Neural crest cell (in vitro differentiated cells): Measurements from ENCODE around the gene FANCM. TPM values are rescaled to one million over a fixed set of nuclear protein-coding genes. Genes with fewer than 3 reads are reported as not detected.
A peak's percentile ranks its signal among the peaks of the same experiment; 100 is the strongest.

Experiments
- DNase-seq: peaks from one replicate; pipeline ENCODE4 v3.0.0; 2021; ENCODE audit warnings: low read depth, mixed read lengths, low spot score
- H3K27ac Mint-ChIP-seq: one replicate; pipeline ENCODE4 v1.8.0; 2021; ENCODE audit warnings: mild to moderate bottlenecking, mixed read lengths; ENCODE audit not compliant: unreplicated experiment
- H3K27me3 Mint-ChIP-seq: 2 replicates; pipeline ENCODE4 v1.8.0; 2021; ENCODE audit warnings: low read depth, mild to moderate bottlenecking, mixed read lengths
- H3K36me3 Mint-ChIP-seq: 2 replicates; pipeline ENCODE4 v1.8.0; 2021; ENCODE audit warnings: low read depth, mild to moderate bottlenecking, mixed read lengths
- H3K4me1 Mint-ChIP-seq: 2 replicates; pipeline ENCODE4 v1.8.0; 2021; ENCODE audit warnings: mixed read lengths
- H3K4me3 Mint-ChIP-seq: one replicate; pipeline ENCODE4 v1.8.0; 2021; ENCODE audit warnings: mild to moderate bottlenecking, mixed read lengths
- H3K9me3 Mint-ChIP-seq: 2 replicates; pipeline ENCODE4 v1.8.0; 2021; ENCODE audit warnings: mixed read lengths
- total RNA-seq: library from RNA; stranded (reverse); gene quantifications from 2 replicates; pipeline ENCODE4 v1.2.1, GENCODE V29; 2021
- TF ChIP-seq, protein P1 (sequence below): fragments of 200-600 bp; sonication (generic); conservative IDR thresholded peaks from 2 replicates; pipeline ENCODE4 v1.5.0; 2021; ENCODE audit warnings: antibody characterized with exemption, mild to moderate bottlenecking

FANCM gene
- total RNA-seq, 1 donor from 2014 or later, result 16.3 TPM

DNA sequence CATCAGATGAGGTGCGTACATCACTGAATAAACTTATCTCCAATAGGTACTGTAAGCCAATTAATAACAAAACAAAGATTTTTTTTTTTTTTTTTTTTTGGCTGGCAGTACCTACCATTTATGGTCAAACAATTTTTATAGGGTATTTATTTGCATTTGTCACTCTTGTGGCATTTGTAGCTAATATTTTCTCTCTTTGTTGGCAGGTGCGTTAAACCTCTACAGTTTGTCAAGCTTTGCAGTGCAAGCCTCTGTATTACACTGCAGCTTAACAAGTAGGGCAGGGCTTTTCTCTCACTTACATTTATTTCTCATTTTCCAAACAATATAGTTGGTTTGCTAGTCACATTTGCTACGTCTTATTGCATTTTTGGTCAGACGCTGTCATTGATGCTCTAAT, 39.5 kb upstream of the FANCM start:
- H3K4me1 Mint-ChIP-seq, result no peaks in the 10 kb centered on the region
- TF ChIP-seq, protein P1, sequence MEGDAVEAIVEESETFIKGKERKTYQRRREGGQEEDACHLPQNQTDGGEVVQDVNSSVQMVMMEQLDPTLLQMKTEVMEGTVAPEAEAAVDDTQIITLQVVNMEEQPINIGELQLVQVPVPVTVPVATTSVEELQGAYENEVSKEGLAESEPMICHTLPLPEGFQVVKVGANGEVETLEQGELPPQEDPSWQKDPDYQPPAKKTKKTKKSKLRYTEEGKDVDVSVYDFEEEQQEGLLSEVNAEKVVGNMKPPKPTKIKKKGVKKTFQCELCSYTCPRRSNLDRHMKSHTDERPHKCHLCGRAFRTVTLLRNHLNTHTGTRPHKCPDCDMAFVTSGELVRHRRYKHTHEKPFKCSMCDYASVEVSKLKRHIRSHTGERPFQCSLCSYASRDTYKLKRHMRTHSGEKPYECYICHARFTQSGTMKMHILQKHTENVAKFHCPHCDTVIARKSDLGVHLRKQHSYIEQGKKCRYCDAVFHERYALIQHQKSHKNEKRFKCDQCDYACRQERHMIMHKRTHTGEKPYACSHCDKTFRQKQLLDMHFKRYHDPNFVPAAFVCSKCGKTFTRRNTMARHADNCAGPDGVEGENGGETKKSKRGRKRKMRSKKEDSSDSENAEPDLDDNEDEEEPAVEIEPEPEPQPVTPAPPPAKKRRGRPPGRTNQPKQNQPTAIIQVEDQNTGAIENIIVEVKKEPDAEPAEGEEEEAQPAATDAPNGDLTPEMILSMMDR, result no peak
- H3K36me3 Mint-ChIP-seq, result peaks cover 25% of the 10 kb centered on the region
- no peak overlapping the region for H3K27ac Mint-ChIP-seq
- DNase-seq, result no peak
- no peak overlapping the region for H3K4me3 Mint-ChIP-seq
- H3K9me3 Mint-ChIP-seq, result no peaks in the 10 kb centered on the region
- no peaks in the 10 kb centered on the region for H3K27me3 Mint-ChIP-seq

DNA sequence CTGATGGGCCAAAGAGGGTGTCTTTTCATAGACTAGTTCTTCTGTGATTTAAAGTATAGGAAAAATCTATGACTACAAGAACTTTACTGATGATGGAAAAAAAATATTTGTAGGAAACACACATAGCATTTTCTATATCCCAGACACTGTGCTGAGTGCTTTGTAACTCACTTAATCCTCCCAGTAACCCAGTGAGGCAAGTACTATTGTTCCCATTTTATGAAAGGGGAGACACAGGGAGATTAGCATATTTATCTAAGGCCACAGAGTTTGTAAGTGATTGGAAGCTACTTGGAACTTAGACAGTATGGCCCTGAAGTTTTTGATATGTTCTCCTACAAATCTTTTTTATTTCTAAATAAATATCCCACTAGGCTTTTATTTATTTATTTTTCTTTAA, 31.9 kb upstream of the FANCM start:
- no peaks in the 10 kb centered on the region for H3K9me3 Mint-ChIP-seq
- no peaks in the 10 kb centered on the region for H3K4me1 Mint-ChIP-seq
- no peak for DNase-seq
- H3K4me3 Mint-ChIP-seq, result no peak overlapping the region
- TF ChIP-seq, protein P1, result no peak
- peaks cover 9% of the 10 kb centered on the region for H3K36me3 Mint-ChIP-seq
- H3K27ac Mint-ChIP-seq, result no peak overlapping the region
- H3K27me3 Mint-ChIP-seq, result no peaks in the 10 kb centered on the region

DNA sequence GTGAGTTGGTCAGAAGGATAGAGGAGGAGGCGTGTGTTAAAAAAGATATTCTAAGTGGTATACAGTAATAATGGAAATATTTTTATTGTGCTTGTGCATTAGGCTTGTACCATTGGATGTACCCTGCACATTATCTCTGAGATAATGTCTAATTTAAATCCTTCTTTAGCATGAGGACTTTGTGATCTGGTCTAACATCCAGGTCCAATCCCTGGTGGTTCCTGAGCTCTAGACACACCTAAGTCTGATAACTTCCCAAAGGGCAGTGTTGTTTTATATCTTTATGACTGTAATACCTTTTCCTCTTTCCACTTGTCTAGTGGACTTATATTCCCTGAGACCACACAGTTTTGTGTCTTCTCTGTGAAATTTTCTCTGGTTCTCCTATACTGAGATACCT, 31.2 kb upstream of the FANCM start:
- no peak for DNase-seq
- TF ChIP-seq, protein P1, result no peak
- H3K4me1 Mint-ChIP-seq, result no peaks in the 10 kb centered on the region
- H3K4me3 Mint-ChIP-seq, result no peak overlapping the region
- H3K27ac Mint-ChIP-seq, result no peak overlapping the region
- peaks cover 5% of the 10 kb centered on the region for H3K36me3 Mint-ChIP-seq
- no peaks in the 10 kb centered on the region for H3K27me3 Mint-ChIP-seq
- H3K9me3 Mint-ChIP-seq, result no peaks in the 10 kb centered on the region

DNA sequence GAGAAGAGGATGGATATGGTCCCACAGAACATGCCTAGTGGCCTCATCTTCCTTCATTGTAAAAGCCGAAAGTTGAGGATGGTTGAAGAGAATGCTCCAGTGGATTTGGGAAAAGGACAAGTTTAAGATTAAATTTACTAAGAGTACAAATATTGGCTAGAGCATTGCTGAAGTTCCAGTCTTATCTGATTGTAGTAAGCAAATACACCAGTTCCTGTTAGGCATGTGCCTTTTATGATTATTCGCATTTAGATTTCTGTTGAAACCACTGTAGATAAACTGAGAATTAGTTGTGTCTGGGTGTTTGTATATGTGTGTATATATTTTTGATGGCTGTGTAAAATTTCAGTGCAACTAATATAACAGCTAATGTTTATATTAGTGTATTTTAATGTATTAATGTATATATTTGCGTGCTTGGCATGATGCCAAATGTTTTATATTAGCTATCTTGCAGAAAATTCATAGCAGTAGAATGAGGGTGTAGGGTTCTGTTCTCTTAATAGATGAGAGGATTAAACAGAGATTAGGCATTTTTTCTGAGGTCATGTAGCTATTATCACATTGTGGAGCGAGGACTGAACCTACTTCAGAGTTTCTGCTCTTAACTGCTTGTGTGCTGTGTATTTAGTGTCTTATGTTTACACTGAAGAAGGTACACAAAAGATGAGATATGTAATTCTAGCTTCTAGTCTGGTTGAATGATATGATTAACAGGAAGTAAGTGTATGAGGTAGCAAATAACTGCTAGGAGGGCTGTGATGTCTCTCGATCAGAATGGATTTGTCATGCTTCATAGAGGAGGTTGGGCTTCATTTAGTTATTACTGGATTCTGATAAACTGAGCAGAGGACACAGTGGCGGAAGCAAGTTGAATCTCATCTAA, 22.6 kb upstream of the FANCM start:
- DNase-seq, result no peak
- Mint-ChIP-seq H3K27ac (peak overlapping the region; percentile 28), H3K4me1 (no peaks in the 10 kb centered on the region), H3K9me3 (no peaks in the 10 kb centered on the region), H3K27me3 (no peaks in the 10 kb centered on the region), H3K36me3 (peaks cover 5% of the 10 kb centered on the region), H3K4me3 (no peak overlapping the region)
- TF ChIP-seq, protein P1, result no peak

DNA sequence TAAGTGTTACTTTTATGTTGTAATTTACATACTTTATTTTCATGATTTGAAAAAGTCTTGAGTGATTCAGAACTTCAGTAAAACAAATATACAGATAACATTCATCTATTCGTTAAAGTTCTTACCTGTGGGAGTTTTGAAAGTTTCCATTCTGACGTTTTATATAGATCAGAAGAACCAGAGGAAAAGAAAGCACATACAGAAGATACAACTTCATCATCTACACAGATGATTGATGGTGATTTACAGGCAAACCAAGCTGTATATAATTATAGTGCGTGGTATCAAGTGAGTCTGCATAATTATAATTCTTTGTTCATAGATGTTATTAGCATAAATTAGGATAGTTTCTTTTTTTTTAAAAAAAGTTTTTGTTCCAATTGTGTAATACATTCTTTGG, 21.4 kb upstream of the FANCM start:
- H3K4me1 Mint-ChIP-seq, result no peaks in the 10 kb centered on the region
- no peak for DNase-seq
- no peaks in the 10 kb centered on the region for H3K9me3 Mint-ChIP-seq
- H3K4me3 Mint-ChIP-seq, result no peak overlapping the region
- no peaks in the 10 kb centered on the region for H3K27me3 Mint-ChIP-seq
- H3K27ac Mint-ChIP-seq, result no peak overlapping the region
- peaks cover 12% of the 10 kb centered on the region for H3K36me3 Mint-ChIP-seq
- TF ChIP-seq, protein P1, result no peak
